Calu3 (cell line): ENCODE data around the gene REG3G. TPM values are rescaled to one million over a fixed set of nuclear protein-coding genes. Genes with fewer than 3 reads are reported as not detected.
"Not testable (repeated sequence)": the region's sequence is repeated elsewhere in the genome, so short reads cannot be mapped to it uniquely, and the experiment has no call there.

Experiments
- BruUV-seq: library from RNA; stranded (reverse); fragments of 400-500 nt; replicated peaks from 2 replicates; lab custom pipeline; 2021; lab: Mats Ljungman, UMichigan
- CTCF ChIA-PET: fragments of 300-600 bp; sonication (Branson Sonifier 250); formaldehyde crosslinking; loops from one replicate; lab custom pipeline; 2022; ENCODE audit warnings: antibody characterized with exemption; lab: Charles Lee
- DNase-seq: peaks from one replicate; pipeline ENCODE4 v3.0.0; 2022
- H3K27ac Mint-ChIP-seq: one replicate; pipeline ENCODE4 v1.8.0; 2022; ENCODE audit warnings: mixed read lengths; ENCODE audit not compliant: unreplicated experiment
- H3K27me3 Mint-ChIP-seq: one replicate; pipeline ENCODE4 v1.8.0; 2022; ENCODE audit warnings: mixed read lengths; ENCODE audit not compliant: unreplicated experiment
- H3K36me3 Mint-ChIP-seq: one replicate; pipeline ENCODE4 v1.8.0; 2022; ENCODE audit warnings: mild to moderate bottlenecking, moderate library complexity, mixed read lengths; ENCODE audit not compliant: insufficient read depth, unreplicated experiment
- H3K4me1 Mint-ChIP-seq: one replicate; pipeline ENCODE4 v1.8.0; 2022; ENCODE audit warnings: mild to moderate bottlenecking, low read depth, mixed read lengths; ENCODE audit not compliant: unreplicated experiment
- H3K4me3 Mint-ChIP-seq: one replicate; pipeline ENCODE4 v1.8.0; 2022; ENCODE audit warnings: mild to moderate bottlenecking, low read depth, moderate library complexity, mixed read lengths; ENCODE audit not compliant: unreplicated experiment
- H3K9me3 Mint-ChIP-seq: one replicate; pipeline ENCODE4 v1.8.0; 2022; ENCODE audit warnings: low read depth, mixed read lengths; ENCODE audit not compliant: unreplicated experiment
- CTCF ChIP-seq: fragments of 200-600 bp; IDR thresholded peaks from one replicate; pipeline ENCODE4 v1.8.0; 2022; ENCODE audit warnings: antibody characterized with exemption; ENCODE audit not compliant: unreplicated experiment
- intact Hi-C: fragments of 100-400 bp; cut with micrococcal nuclease; formaldehyde crosslinking; loops from one replicate; pipeline ENCODE4 v1.10.0; 2022; ENCODE audit not compliant: unreplicated experiment
- total RNA-seq: library from RNA; stranded (reverse); gene quantifications from 2 replicates; pipeline ENCODE4 v1.2.3, GENCODE V29; 2022

The REG3G gene
- total RNA-seq, 1 experiment from 2014 or later = not detected

GRCh38 chr2:79039944-79040343 is 14.4 kb downstream of the REG3G start:
- H3K27ac Mint-ChIP-seq = no peak overlapping the region
- no peaks in the 10 kb centered on the region for H3K36me3 Mint-ChIP-seq
- no peaks in the 10 kb centered on the region for H3K9me3 Mint-ChIP-seq
- no peak for TF ChIP-seq CTCF
- H3K4me3 Mint-ChIP-seq = no peak overlapping the region
- no peak for DNase-seq
- intact Hi-C loops = loop anchor here (5.0 to 10.0 kb wide), 2 partner anchors 177 to 835 kb away; no protein-coding TSS in a partner anchor
- H3K27me3 Mint-ChIP-seq = no peaks in the 10 kb centered on the region
- BruUV-seq = no TSS peak
- CTCF ChIA-PET = no interaction called here
- H3K4me1 Mint-ChIP-seq = no peaks in the 10 kb centered on the region

- no peak for DNase-seq
- BruUV-seq = no TSS peak
- intact Hi-C loops = loop anchor here (5.0 to 10.0 kb wide), 2 partner anchors 176 to 834 kb away; no protein-coding TSS in a partner anchor
- Mint-ChIP-seq H3K36me3 (no peaks in the 10 kb centered on the region), H3K27me3 (no peaks in the 10 kb centered on the region), H3K4me3 (no peak overlapping the region), H3K4me1 (no peaks in the 10 kb centered on the region), H3K27ac (no peak overlapping the region), H3K9me3 (no peaks in the 10 kb centered on the region)
- no peak for TF ChIP-seq CTCF
- CTCF ChIA-PET = no interaction called here
Observed at GRCh38 chr2:79041032-79041448, 15.5 kb downstream of the REG3G start.

GRCh38 chr2:79053486-79053885 is 28.0 kb downstream of the REG3G start:
- H3K4me1 Mint-ChIP-seq, CTCF ChIA-PET, DNase-seq, BruUV-seq, H3K27me3 Mint-ChIP-seq, H3K36me3 Mint-ChIP-seq, H3K27ac Mint-ChIP-seq, intact Hi-C loops, H3K4me3 Mint-ChIP-seq: not testable (repeated sequence)
- peaks cover 22% of the 10 kb centered on the region for H3K9me3 Mint-ChIP-seq

- CTCF ChIA-PET, DNase-seq, intact Hi-C loops, H3K4me3 Mint-ChIP-seq, H3K4me1 Mint-ChIP-seq, H3K27me3 Mint-ChIP-seq, BruUV-seq, H3K36me3 Mint-ChIP-seq, H3K27ac Mint-ChIP-seq: not testable (repeated sequence)
- peaks cover 24% of the 10 kb centered on the region for H3K9me3 Mint-ChIP-seq
Observed at GRCh38 chr2:79054769-79055168, 29.3 kb downstream of the REG3G start.

- CTCF ChIA-PET = no interaction called here
- Mint-ChIP-seq H3K36me3 (no peaks in the 10 kb centered on the region), H3K9me3 (peaks cover 11% of the 10 kb centered on the region), H3K4me1 (no peaks in the 10 kb centered on the region), H3K27ac (no peak overlapping the region), H3K27me3 (no peaks in the 10 kb centered on the region), H3K4me3 (no peak overlapping the region)
- no TSS peak for BruUV-seq
- no peak for TF ChIP-seq CTCF
- intact Hi-C loops = no loop called here
- no peak for DNase-seq
Observed at GRCh38 chr2:79065201-79065600, 39.7 kb downstream of the REG3G start.
